Stomach smooth muscle (tissue), 2 donors: ENCODE measurements around the gene HOXA4.

ENCODE experiments used
- H3K27ac ChIP-seq: one replicate; pipeline ENCODE4 v1.7.0; 2013; ENCODE audit warnings: mild to moderate bottlenecking, low read length, inconsistent platforms
- H3K27me3 ChIP-seq, 2 donors: one replicate each; pipeline ENCODE4 v1.7.0; 2013; ENCODE audit warnings: low read length in 2 of 2; ENCODE audit not compliant: insufficient read depth in 2 of 2, control insufficient read depth in 1 of 2
- H3K36me3 ChIP-seq, 2 donors: one replicate each; pipeline ENCODE4 v1.7.0; 2013; ENCODE audit warnings: low read length in 2 of 2; ENCODE audit not compliant: control insufficient read depth in 2 of 2, insufficient read depth in 2 of 2
- H3K4me1 ChIP-seq: one replicate; pipeline ENCODE4 v1.7.0; 2013; ENCODE audit warnings: low read length; ENCODE audit not compliant: control insufficient read depth, insufficient read depth
- H3K4me3 ChIP-seq, 2 donors: one replicate each; pipeline ENCODE4 v1.7.0; 2013; ENCODE audit warnings: low read length in 2 of 2
- H3K9ac ChIP-seq, 2 donors: one replicate each; pipeline ENCODE4 v1.7.0; 2013; ENCODE audit warnings: low read length in 2 of 2, mild to moderate bottlenecking in 1 of 2
- H3K9me3 ChIP-seq, 2 donors: one replicate each; pipeline ENCODE4 v1.7.0; 2013; ENCODE audit warnings: low read length in 2 of 2; ENCODE audit not compliant: control insufficient read depth in 2 of 2
- donor health status: healthy.
- donor health status: Pancreatic carcinoma.

The HOXA4 gene

GRCh38 chr7:27130540-27131389 lies at the start of gene HOXA4:
TSS of gene HOXA4 (minus strand) at chr7:27130757. CDS start at chr7:27130733, 24 bp downstream.
- no peaks in the 10 kb centered on the region for H3K27me3 ChIP-seq
- H3K9ac ChIP-seq, result peak within 1 kb of the TSS; percentile 89 to 90
- peaks cover 70% of the 10 kb centered on the region for H3K4me1 ChIP-seq

DNA sequence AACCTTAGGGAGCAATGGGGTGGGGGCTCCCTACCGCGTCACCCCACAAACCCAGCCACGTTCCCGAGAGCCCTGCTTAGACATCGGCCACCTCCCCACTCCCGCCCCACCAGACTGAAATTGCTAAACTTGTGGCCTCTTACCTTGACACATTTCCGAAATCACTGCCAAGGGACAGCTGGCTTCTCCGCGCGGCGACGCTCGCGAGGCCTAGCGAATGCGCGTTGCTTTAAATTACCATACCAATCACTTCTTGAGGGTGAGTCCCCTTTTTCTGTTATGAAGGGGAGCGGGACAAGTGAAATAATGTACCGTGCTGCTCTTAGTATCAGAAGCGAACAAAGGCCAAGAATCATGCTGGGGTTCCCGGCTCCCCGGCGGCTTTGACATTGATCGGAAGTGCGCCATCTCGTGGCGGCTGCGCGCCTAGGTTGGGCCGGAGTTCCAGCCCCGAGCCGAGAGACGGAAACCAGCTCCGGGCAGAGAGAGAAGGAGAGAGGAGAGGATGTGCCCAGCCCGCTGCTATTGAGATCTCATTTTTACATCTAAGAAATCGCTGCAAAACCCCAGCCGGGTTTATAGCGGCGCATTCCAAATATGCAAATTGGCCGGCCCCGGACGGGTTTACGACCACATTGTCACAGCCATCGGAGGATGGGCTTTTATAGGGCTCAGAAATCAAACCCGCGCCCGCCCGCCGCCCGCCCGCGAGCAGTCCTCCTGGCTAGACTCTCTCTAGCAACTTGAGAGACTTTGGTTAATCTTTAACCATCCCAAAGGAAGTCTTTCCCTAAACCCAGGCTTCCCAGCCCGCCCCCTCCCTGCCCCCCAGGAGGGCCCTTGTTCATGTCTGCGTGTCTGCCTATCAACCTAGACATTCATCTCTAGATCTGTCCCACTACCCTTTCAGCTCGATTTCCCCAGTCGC lies 49.2 kb upstream of the HOXA4 start:
- no peak overlapping the region for H3K27ac ChIP-seq

More at GRCh38 chr7:27130540-27131389, at the start of gene HOXA4:
- Histone ChIP-seq H3K27ac (peak within 1 kb of the TSS; percentile 98), H3K9me3 (no peaks in the 10 kb centered on the region), H3K4me3 (peak within 1 kb of the TSS; percentile 88 to 93), H3K36me3 (no peaks in the 10 kb centered on the region)

GRCh38 chr7:27179030-27179429 lies 48.5 kb upstream of the HOXA4 start:
- H3K4me1 ChIP-seq, result peaks cover 17% of the 10 kb centered on the region
- H3K4me3 ChIP-seq, result no peak overlapping the region
- H3K27ac ChIP-seq, result no peak overlapping the region
- no peaks in the 10 kb centered on the region for H3K9me3 ChIP-seq
- peaks cover 90 to 98% of the 10 kb centered on the region in 2 donors for H3K27me3 ChIP-seq
- H3K9ac ChIP-seq, result no peak overlapping the region
- no peaks in the 10 kb centered on the region for H3K36me3 ChIP-seq

More for the DNA sequence above, 49.2 kb upstream of the HOXA4 start:
- peaks cover 22% of the 10 kb centered on the region for H3K4me1 ChIP-seq
- no peaks in the 10 kb centered on the region for H3K9me3 ChIP-seq
- peaks cover 88 to 98% of the 10 kb centered on the region in 2 donors for H3K27me3 ChIP-seq
- H3K36me3 ChIP-seq, result no peaks in the 10 kb centered on the region
- no peak overlapping the region for H3K9ac ChIP-seq
- peak overlapping the region; percentile 12 to 40 for H3K4me3 ChIP-seq

DNA sequence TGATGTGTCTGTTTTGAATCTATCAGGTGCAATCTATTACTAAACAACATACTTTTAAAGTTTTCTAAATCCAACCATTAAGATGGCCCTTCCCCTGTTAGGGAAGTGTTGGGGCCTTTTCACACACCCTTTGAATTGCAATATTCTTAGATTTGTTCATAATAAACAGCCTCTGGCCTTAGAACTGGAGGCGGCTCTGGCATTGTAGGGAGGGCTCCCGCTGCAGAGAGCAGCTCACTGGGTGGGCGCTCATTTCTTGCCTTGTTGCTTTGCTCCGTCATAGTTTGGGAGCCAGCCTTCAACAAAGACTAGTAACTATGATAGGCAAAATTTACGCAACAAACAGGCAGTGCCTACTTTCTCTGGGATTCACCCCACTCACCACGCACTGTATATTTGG lies 47.8 kb upstream of the HOXA4 start:
- H3K27me3 ChIP-seq, result peaks cover 84 to 98% of the 10 kb centered on the region in 2 donors

GRCh38 chr7:27177795-27178320 lies 47.3 kb upstream of the HOXA4 start:
- no peaks in the 10 kb centered on the region for H3K36me3 ChIP-seq
- H3K4me1 ChIP-seq, result peaks cover 23% of the 10 kb centered on the region
- peaks cover 82 to 98% of the 10 kb centered on the region in 2 donors for H3K27me3 ChIP-seq
- H3K9ac ChIP-seq, result no peak overlapping the region
- no peak overlapping the region for H3K4me3 ChIP-seq
- H3K9me3 ChIP-seq, result no peaks in the 10 kb centered on the region
- H3K27ac ChIP-seq, result no peak overlapping the region

More for the DNA sequence above, 47.8 kb upstream of the HOXA4 start:
- no peaks in the 10 kb centered on the region for H3K9me3 ChIP-seq
- H3K9ac ChIP-seq, result no peak overlapping the region
- no peak overlapping the region for H3K27ac ChIP-seq
- no peaks in the 10 kb centered on the region for H3K36me3 ChIP-seq
- peaks cover 21% of the 10 kb centered on the region for H3K4me1 ChIP-seq
- no peak overlapping the region for H3K4me3 ChIP-seq

DNA sequence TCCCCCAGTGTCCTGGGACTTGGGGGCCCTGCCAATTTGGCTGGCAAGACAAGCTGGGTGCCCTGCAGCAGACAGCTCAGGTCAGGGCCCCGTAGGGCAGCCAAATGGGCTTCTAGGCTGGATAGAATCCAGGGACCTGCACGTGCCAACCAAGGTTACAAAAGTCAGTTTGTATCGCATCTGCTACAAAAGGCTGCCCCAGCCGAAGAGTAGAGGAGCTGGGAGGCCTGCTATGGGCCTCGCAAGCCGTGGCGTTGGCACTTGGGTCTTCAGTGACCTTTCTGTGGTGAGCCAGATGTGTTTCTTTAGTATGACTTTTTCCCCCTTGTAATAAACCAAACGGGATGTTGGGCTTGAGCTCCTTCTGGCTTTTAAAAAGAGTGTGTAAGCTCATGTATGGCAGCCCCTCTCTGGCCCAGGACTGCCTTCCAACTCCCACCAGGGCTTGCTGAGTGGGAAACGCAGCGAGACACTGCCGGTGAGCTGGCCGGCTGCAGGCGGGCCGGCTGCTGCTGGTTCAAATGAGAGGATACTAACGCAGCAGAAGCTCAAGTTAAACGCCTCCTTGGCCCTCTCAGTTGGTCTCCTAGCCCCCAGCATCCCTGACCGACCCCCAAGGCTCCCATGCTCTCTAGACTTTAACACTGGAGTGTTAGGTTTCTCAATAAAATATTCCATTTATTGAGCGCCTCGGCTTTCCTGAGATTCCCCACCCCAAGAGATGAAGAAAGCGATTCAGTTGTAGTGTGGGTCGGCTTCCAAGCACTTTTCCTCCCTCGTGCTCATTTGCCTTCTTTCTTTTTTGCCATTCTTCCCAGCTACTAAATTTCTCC lies 46.6 kb upstream of the HOXA4 start:
- Histone ChIP-seq H3K4me1 (peaks cover 26% of the 10 kb centered on the region), H3K36me3 (no peaks in the 10 kb centered on the region), H3K9ac (no peak overlapping the region), H3K27me3 (peaks cover 81 to 98% of the 10 kb centered on the region in 2 donors), H3K27ac (no peak overlapping the region), H3K4me3 (no peak overlapping the region), H3K9me3 (no peaks in the 10 kb centered on the region)

DNA sequence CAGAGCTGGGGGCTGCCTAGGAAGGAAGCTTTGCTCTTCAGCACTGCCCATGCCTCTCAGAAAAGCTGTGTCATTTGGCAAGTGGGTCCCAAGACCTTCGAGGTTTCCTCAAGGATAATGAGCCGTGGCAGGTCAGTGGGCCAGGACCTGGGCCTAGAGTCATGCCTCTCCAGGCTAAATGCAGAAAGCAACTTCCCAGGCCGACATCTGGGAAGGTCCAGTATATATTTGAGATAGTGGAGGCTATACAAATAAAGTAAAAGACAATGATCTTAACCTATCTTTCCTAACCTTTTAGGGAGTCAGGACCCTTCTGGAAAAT lies 45.9 kb upstream of the HOXA4 start:
- Histone ChIP-seq H3K4me1 (peaks cover 28% of the 10 kb centered on the region), H3K4me3 (no peak overlapping the region), H3K9me3 (no peaks in the 10 kb centered on the region), H3K9ac (no peak overlapping the region), H3K36me3 (no peaks in the 10 kb centered on the region), H3K27me3 (peaks cover 82 to 99% of the 10 kb centered on the region in 2 donors), H3K27ac (no peak overlapping the region)

DNA sequence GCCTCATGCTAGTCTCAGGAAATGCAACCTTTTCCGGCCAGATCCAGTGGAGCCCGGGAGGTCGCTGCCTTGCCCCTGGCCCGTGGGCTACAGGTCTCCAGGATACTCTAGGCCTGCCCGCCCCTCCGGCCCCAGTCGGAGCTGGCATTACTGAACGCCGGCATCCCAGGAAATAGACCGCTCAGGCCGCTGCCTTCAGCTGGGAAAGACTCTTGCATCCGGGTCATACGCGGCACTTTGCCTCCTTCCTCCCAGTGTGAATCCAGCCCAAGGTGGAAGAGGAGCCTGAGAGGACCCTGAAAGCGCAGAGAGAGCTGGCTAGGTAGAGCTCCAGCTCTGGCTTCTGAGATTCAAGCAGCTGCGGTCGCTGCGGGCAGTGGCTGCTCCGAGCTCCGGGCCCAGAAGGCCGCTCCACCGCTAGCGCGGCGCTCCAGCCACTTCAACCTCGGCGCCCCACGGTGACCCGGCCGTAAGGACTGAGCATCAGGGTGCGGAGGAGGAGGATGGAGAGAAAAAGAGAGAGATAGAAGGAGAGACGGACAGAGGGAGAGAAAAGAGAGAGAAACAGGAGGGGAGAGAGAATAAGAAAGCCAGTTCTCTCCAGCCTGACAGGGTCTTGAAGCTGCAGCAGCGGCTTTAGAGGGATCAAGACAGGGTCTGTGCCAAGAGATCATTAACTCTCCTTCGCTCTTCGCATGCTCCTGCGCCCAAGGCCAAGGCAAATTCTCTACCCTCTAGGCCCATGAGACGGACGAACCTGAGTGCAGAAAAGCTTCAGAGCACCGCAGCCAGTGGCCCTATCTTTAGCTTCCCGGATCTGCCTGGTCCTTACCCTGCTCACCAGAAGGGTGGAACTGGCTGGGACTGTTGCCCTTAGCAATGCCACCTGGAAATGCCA lies 45.3 kb upstream of the HOXA4 start:
- Histone ChIP-seq H3K27ac (no peak overlapping the region), H3K4me1 (peaks cover 28% of the 10 kb centered on the region), H3K9ac (no peak overlapping the region), H3K36me3 (no peaks in the 10 kb centered on the region), H3K9me3 (no peaks in the 10 kb centered on the region), H3K27me3 (peaks cover 84 to 100% of the 10 kb centered on the region in 2 donors), H3K4me3 (no peak overlapping the region)

DNA sequence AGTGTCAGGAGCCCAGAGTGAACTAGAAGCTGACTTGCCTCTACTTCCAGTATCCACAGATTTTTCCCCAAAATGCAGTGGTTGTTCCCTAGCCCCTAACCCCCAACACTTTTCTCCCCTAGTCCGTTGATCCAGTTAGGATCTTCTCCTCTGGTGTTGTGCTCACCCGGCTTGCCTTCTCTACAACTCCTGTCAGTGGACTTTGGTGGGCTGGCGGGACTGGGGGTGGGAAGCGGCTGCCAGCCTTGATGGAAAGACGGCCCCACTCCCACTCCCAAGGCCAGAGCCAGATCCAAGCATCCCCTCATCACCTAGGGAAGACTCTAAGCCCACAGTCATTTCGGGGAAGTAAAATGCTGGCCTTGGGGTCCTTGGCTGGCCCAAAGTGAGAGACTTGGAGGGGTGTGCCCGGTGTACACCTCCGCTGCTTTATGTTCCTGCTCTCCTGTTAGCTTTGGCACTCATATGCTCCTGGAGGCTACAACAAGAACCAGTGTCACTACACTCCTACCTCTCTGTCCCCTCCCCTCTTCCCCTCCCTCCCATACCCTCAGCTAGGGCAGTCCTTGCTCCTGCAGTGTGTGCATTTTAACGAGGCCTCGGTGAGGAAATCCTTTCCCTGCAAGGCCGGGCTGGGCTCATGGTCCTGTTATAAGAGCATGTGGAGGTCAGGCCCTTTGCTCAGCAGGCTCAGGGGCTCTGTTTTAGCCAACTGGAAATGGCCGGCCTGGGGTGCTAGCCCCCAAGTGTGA lies 44.5 kb upstream of the HOXA4 start:
- peaks cover 82 to 100% of the 10 kb centered on the region in 2 donors for H3K27me3 ChIP-seq
- H3K36me3 ChIP-seq, result no peaks in the 10 kb centered on the region
- H3K27ac ChIP-seq, result no peak overlapping the region
- no peaks in the 10 kb centered on the region for H3K9me3 ChIP-seq
- no peak overlapping the region for H3K9ac ChIP-seq
- H3K4me1 ChIP-seq, result peaks cover 28% of the 10 kb centered on the region
- no peak overlapping the region for H3K4me3 ChIP-seq
